ENCODE data around the gene LIN9. TPM values are rescaled to one million over a fixed set of nuclear protein-coding genes. Genes with fewer than 3 reads are reported as not detected.

Gene LIN9
- total and polyA plus RNA-seq, 2 of the 8 experiments (the other 6 are each of a cell fraction or from before 2014, with no cell fraction given) = 5.6 to 12.6 TPM

DNA sequence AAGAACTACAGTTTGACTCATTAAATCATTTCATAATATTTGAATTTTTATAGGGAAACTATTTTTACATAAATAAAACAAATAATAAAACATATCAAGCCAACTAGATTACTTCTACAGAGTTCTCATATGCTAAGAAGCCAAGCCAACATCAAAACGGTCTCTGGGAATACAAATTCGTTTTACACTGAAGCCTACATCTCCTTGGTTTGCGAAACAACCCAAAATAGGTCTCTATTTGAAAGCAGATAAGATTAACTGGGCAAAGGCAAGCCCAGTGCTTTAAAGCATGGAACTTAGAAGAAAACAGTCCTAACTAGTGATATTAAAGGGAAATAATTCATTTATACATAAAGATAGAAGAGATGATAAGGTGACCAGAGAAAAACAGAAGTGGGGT, 60.2 kb downstream of the LIN9 start (continued):
- TF ChIP-seq, protein P1, sequence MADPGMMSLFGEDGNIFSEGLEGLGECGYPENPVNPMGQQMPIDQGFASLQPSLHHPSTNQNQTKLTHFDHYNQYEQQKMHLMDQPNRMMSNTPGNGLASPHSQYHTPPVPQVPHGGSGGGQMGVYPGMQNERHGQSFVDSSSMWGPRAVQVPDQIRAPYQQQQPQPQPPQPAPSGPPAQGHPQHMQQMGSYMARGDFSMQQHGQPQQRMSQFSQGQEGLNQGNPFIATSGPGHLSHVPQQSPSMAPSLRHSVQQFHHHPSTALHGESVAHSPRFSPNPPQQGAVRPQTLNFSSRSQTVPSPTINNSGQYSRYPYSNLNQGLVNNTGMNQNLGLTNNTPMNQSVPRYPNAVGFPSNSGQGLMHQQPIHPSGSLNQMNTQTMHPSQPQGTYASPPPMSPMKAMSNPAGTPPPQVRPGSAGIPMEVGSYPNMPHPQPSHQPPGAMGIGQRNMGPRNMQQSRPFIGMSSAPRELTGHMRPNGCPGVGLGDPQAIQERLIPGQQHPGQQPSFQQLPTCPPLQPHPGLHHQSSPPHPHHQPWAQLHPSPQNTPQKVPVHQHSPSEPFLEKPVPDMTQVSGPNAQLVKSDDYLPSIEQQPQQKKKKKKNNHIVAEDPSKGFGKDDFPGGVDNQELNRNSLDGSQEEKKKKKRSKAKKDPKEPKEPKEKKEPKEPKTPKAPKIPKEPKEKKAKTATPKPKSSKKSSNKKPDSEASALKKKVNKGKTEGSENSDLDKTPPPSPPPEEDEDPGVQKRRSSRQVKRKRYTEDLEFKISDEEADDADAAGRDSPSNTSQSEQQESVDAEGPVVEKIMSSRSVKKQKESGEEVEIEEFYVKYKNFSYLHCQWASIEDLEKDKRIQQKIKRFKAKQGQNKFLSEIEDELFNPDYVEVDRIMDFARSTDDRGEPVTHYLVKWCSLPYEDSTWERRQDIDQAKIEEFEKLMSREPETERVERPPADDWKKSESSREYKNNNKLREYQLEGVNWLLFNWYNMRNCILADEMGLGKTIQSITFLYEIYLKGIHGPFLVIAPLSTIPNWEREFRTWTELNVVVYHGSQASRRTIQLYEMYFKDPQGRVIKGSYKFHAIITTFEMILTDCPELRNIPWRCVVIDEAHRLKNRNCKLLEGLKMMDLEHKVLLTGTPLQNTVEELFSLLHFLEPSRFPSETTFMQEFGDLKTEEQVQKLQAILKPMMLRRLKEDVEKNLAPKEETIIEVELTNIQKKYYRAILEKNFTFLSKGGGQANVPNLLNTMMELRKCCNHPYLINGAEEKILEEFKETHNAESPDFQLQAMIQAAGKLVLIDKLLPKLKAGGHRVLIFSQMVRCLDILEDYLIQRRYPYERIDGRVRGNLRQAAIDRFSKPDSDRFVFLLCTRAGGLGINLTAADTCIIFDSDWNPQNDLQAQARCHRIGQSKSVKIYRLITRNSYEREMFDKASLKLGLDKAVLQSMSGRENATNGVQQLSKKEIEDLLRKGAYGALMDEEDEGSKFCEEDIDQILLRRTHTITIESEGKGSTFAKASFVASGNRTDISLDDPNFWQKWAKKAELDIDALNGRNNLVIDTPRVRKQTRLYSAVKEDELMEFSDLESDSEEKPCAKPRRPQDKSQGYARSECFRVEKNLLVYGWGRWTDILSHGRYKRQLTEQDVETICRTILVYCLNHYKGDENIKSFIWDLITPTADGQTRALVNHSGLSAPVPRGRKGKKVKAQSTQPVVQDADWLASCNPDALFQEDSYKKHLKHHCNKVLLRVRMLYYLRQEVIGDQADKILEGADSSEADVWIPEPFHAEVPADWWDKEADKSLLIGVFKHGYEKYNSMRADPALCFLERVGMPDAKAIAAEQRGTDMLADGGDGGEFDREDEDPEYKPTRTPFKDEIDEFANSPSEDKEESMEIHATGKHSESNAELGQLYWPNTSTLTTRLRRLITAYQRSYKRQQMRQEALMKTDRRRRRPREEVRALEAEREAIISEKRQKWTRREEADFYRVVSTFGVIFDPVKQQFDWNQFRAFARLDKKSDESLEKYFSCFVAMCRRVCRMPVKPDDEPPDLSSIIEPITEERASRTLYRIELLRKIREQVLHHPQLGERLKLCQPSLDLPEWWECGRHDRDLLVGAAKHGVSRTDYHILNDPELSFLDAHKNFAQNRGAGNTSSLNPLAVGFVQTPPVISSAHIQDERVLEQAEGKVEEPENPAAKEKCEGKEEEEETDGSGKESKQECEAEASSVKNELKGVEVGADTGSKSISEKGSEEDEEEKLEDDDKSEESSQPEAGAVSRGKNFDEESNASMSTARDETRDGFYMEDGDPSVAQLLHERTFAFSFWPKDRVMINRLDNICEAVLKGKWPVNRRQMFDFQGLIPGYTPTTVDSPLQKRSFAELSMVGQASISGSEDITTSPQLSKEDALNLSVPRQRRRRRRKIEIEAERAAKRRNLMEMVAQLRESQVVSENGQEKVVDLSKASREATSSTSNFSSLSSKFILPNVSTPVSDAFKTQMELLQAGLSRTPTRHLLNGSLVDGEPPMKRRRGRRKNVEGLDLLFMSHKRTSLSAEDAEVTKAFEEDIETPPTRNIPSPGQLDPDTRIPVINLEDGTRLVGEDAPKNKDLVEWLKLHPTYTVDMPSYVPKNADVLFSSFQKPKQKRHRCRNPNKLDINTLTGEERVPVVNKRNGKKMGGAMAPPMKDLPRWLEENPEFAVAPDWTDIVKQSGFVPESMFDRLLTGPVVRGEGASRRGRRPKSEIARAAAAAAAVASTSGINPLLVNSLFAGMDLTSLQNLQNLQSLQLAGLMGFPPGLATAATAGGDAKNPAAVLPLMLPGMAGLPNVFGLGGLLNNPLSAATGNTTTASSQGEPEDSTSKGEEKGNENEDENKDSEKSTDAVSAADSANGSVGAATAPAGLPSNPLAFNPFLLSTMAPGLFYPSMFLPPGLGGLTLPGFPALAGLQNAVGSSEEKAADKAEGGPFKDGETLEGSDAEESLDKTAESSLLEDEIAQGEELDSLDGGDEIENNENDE (IDR thresholded peaks at IDR 0.05; ENCODE audit: insufficient replicate concordance, low read length) = no peak
- TF ChIP-seq RAD21 (IDR thresholded peaks at IDR 0.05 in 1 of 2, conservative IDR thresholded peaks at IDR 0.05 in 1 of 2; ENCODE audit: low read depth in 2 of 2, low read length in 2 of 2) (no peak), HDAC6 (IDR thresholded peaks at IDR 0.05; ENCODE audit: low read depth, low read length) (no peak)

Measured in H1 (cell line).